Posterior cingulate gyrus (tissue), 11 donors: ENCODE data around the gene GRIK3.

Source experiments
- DNase-seq, 10 donors: peaks; one replicate each; pipeline versions ENCODE4 v3.0.0 to v3.0.0-alpha.2; 2020 to 2021; ENCODE audit warnings: mixed read lengths in 3 of 10
- intact Hi-C: fragments of 100-400 bp; cut with DNase I; formaldehyde crosslinking; loops from one replicate; pipeline ENCODE4 v1.15.1; 2023

The GRIK3 gene

DNA sequence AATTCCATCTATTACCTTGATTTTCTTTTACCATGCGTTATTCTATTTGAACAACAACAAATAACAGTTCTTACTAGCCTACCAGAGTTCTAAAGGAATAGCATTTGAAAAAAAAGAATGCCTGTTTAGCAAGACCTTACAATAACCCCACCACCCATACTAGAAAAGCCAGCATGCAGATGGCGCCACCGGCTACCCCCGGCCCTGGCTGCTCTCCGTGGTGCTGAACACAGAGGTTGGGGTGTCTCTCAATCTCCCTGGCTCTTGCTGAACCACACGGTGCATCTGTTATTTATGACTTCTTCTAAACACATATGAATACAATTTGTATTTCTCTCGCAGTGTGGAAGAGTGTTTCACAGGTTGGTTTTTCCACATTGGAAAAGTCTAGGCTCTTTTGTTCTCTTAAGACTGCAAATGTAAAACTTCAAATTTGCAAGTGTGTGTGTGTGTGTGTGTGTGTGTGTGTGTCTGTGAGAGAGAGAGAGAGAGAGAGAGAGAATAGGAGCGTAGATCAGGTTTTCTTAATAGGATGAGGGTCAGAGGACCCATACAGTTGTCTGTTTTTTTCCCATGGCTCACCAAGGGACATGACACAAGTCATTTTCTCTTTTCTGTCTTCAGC is 13.6 kb downstream of the GRIK3 start:
- peak in 1 of 10 donors; percentile 41 for DNase-seq
- intact Hi-C loops = no loop called here

GRCh38 chr1:37018510-37018909 is 15.8 kb downstream of the GRIK3 start:
- peak in 1 of 10 donors; percentile 9 for DNase-seq
- intact Hi-C loops = no loop called here

- no peak for DNase-seq
- intact Hi-C loops = no loop called here
Measured at GRCh38 chr1:37017720-37018119, 16.6 kb downstream of the GRIK3 start.

DNA sequence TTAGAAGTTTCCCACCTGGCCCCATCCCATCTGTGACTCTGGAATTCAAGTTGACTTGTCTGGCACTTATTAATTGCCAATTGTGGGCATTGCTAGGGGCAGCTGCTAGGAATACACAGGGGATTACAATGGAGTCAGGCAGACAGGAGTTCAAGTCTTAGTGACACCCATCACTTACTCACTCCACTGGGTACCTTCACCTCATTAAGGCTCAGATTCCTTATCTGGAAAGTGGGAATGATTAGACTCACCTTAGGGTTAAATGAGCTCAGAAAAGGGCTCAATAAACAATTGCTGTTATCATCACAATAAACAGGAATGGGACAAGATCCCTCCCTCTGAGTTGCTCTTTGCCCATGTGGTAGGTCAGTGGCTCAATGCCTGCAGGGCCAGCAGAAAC is 18.2 kb downstream of the GRIK3 start:
- intact Hi-C loops = no loop called here
- DNase-seq = no peak

GRCh38 chr1:37015713-37016112 is 18.6 kb downstream of the GRIK3 start:
- intact Hi-C loops = no loop called here
- peak in 1 of 10 donors; percentile 22 for DNase-seq

DNA sequence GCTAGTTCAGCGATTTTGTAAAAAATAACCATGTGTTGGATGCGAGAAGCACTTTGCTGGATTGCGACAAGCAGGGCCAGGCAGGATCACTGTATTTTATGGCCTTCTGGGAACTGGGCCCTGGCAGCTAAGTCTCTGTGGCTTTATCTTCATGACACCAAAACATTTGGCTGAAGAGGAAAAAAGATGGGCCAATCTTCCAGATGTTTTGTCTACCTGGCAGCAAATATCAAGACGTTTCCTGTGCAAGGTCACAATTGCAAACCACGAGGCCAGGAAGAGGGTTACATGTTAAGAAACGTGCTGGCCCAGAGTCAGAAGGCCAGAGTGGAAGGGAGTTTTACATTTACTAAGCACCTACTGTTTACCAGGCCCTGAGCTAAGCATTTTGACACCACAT is 22.1 kb downstream of the GRIK3 start:
- DNase-seq = peak in 1 of 10 donors; percentile 3
- intact Hi-C loops = no loop called here

DNA sequence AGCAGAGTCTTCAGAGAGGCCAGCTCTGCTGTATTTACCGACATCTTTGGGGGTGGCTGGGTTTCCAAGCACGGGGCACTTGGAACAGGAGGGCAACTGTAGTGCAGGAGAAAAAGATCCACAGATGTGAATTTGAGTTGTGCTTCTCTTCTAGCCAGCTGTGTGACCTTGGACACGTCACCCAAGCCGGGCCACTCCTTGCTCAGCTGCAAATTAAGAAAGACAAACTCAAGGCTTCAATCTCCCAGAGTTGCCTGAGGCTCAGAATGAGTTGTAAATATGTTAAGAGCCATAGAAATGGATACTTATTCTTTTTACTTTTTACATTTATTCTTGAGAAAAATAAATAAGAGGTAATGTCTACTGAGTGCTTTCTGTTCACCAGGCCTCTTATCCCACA is 24.3 kb downstream of the GRIK3 start:
- no peak for DNase-seq
- intact Hi-C loops = no loop called here

GRCh38 chr1:37009521-37009920 is 24.8 kb downstream of the GRIK3 start:
- intact Hi-C loops = no loop called here
- peak in 1 of 10 donors; percentile 39 for DNase-seq

DNA sequence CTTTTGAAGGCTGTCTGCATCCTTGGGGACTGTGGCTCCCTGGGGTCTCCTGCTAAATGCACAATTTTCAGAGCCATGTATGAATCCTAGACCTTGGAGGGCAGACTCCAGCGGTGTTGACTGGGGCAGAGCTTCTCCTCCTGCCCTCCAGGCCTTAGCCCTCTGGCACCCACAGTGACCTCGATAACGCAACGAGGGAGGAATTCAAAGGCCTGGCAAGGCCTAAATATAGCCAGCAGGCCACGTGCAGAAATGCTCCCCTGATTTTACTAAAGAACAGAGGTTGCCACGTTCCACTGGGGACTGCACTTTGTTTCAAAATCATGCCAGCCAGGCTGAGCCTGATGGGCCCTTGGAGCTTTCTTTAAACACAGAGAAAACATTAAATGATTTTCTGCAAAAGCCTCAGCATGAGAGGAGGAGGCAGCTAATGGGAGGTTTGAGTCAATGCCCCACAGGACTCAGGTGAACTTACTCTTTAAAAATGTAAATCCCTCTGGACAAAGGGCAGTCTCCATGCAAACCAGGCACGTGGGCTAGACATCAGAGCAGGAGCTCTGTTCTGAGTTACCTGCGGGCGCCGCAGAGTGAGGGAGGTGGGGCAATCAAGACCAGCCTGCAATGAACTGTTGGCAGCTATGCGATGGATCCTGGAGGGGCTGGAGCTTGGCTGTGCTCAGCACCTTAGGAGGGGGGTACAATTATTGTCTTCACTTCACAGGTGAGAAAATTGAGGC is 28.0 kb downstream of the GRIK3 start:
- intact Hi-C loops = no loop called here
- no peak for DNase-seq

- intact Hi-C loops = no loop called here
- DNase-seq = no peak
Measured at GRCh38 chr1:37002898-37003297, 31.4 kb downstream of the GRIK3 start.

DNA sequence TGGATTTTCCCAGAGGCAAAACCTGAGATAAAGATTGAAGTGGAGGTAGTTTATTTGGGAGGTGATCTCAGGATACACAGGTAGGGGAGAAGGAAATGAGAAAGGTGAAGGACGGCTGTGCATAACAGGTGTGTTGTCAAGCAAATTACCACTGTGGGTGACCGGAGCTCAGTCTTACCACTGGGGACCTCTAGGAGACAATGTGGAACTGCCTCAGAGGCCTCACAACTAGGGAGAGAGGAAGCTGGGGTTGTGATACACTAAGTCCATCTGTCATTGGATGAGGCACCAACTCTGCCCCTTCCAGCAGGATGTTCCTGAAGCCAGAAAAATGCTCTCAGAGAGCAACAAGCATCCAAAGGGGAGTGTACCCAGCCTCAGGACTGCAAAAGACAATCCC is 32.6 kb downstream of the GRIK3 start:
- intact Hi-C loops = no loop called here
- no peak for DNase-seq

- intact Hi-C loops = no loop called here
- peak in 1 of 10 donors; percentile 32 for DNase-seq
Measured at GRCh38 chr1:36996106-36996505, 38.2 kb downstream of the GRIK3 start.

- intact Hi-C loops = no loop called here
- DNase-seq = no peak
Measured at GRCh38 chr1:36994868-36995267, 39.4 kb downstream of the GRIK3 start.

- intact Hi-C loops = no loop called here
- no peak for DNase-seq
Measured at GRCh38 chr1:36994294-36994693, 40.0 kb downstream of the GRIK3 start.

- intact Hi-C loops = no loop called here
- no peak for DNase-seq
Measured at GRCh38 chr1:36992139-36992943, 42.0 kb downstream of the GRIK3 start.

- no peak for DNase-seq
- intact Hi-C loops = no loop called here
Measured at GRCh38 chr1:36991551-36991950, 42.8 kb downstream of the GRIK3 start.

DNA sequence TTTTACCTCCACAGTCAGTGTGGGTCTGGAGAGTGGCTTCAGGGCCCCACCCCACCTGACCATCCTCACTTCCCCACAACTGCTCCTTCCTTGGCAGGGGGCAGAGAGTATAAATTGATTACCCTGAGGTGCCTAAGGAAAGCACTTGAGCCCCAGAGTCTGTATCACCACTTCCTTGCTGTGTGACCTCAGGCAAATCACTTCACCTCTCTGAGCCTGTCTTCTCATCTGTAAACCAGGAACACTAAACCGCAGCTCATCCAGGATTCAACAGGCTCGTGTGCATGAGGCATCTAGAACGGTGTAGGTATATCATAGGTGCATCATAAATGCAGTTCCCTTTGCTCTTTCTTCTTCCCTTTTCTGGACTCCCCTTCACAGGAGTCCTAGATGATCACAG is 43.4 kb downstream of the GRIK3 start:
- intact Hi-C loops = no loop called here
- DNase-seq = no peak

GRCh38 chr1:36989241-36989640 is 45.1 kb downstream of the GRIK3 start:
- peak in 3 of 10 donors; percentile 20 to 87 (median 27) for DNase-seq
- intact Hi-C loops = no loop called here

DNA sequence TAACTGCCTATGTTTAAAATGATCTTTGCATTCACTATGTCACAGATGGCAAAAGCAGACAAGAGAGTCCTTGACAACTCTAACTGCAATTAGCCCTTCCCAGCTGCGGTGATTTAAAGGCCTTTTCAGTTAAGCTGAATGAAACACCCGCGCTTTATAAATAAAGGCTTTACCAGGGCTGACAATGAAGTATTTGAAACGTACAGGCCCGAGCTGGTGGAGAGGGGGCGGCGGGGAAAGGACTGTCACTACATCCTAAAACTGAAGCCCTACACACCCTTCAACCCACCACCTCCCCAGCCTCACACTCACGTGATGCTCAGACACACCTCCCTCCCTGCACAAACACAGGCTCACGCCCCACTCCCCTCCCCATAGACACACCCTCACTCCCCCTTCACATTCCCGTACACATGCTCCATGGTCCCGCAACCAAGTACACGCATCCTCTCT is 45.5 kb downstream of the GRIK3 start:
- intact Hi-C loops = no loop called here
- DNase-seq = peak in 3 of 10 donors; percentile 31 to 86 (median 36)

DNA sequence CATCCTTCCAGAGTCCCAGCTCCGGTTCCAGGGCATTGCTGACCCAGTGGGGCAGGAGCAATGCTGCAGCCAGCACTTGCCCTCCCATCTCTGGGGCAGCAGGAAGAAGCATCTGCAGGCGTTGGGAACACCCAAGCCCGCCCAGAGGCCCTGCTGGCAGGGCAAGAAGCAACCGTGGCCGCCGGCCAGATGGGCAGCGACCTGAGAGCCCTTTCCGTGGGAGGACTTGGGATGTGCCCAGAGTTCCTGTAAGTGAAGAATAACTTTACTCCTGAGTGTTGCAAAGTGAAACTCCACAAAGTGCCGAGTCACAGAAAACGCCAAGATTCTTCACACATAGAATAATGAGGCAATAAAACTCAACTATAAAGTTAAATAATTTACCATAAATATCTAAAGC is 46.0 kb downstream of the GRIK3 start:
- peak in 6 of 10 donors; percentile 34 to 90 (median 45) for DNase-seq

GRCh38 chr1:36987276-36987675 is 47.0 kb downstream of the GRIK3 start:
- intact Hi-C loops = no loop called here
- no peak for DNase-seq

More for the DNA sequence above, 46.0 kb downstream of the GRIK3 start:
- intact Hi-C loops = no loop called here
